H1 (cell line): Measurements from ENCODE around the gene ARID5A.

Source experiments
- CHD2 ChIP-seq: IDR thresholded peaks from 2 replicates; pipeline ENCODE4 v1.6.1; 2012; ENCODE audit warnings: low read length, improper control_type of control experiment
- CREB1 ChIP-seq: IDR thresholded peaks from 2 replicates; pipeline ENCODE4 v1.6.1; 2012; ENCODE audit warnings: inconsistent platforms
- E2F6 ChIP-seq: IDR thresholded peaks from 2 replicates; pipeline ENCODE4 v1.6.1; 2012; ENCODE audit warnings: inconsistent platforms
- JUND ChIP-seq: IDR thresholded peaks from 2 replicates; pipeline ENCODE4 v1.6.1; 2011; ENCODE audit warnings: mild to moderate bottlenecking, improper control_type of control experiment, low read length
- KDM5A ChIP-seq: fragments of 200-600 bp; IDR thresholded peaks from 2 replicates; pipeline ENCODE4 v1.7.1; 2012; ENCODE audit warnings: mild to moderate bottlenecking, low read length, inconsistent platforms, mixed read lengths
- POLR2A ChIP-seq, 2 experiments: IDR thresholded peaks; 1 replicate in 1 of 2; 2 replicates in 1 of 2; pipeline ENCODE4 v1.6.1; 2011; ENCODE audit warnings: low read depth in 2 of 2, low read length in 2 of 2, mild to moderate bottlenecking in 2 of 2; ENCODE audit errors: control extremely low read depth in 1 of 2
- RAD21 ChIP-seq, 2 experiments: IDR thresholded peaks in 1 of 2; conservative IDR thresholded peaks in 1 of 2; 2 replicates each; pipeline ENCODE4 v1.6.1; 2011; ENCODE audit warnings: low read depth in 2 of 2, low read length in 2 of 2, improper control_type of control experiment in 1 of 2, inconsistent platforms in 1 of 2, mild to moderate bottlenecking in 1 of 2, moderate library complexity in 1 of 2
- RFX5 ChIP-seq: IDR thresholded peaks from 2 replicates; pipeline ENCODE4 v1.6.1; 2011; ENCODE audit warnings: low read depth, low read length, improper control_type of control experiment, borderline replicate concordance
- TF ChIP-seq, protein P1 (sequence below), 3 experiments: IDR thresholded peaks; 1 replicate in 2 of 3; 2 replicates in 1 of 3; pipeline versions ENCODE4 v1.5.1 to v1.6.1; 2011; ENCODE audit warnings: low read length in 3 of 3, mild to moderate bottlenecking in 3 of 3, inconsistent platforms in 2 of 3, low read depth in 1 of 3, moderate library complexity in 1 of 3; ENCODE audit not compliant: insufficient read depth in 1 of 3; ENCODE audit errors: control extremely low read depth in 1 of 3

- TF ChIP-seq, protein P1, sequence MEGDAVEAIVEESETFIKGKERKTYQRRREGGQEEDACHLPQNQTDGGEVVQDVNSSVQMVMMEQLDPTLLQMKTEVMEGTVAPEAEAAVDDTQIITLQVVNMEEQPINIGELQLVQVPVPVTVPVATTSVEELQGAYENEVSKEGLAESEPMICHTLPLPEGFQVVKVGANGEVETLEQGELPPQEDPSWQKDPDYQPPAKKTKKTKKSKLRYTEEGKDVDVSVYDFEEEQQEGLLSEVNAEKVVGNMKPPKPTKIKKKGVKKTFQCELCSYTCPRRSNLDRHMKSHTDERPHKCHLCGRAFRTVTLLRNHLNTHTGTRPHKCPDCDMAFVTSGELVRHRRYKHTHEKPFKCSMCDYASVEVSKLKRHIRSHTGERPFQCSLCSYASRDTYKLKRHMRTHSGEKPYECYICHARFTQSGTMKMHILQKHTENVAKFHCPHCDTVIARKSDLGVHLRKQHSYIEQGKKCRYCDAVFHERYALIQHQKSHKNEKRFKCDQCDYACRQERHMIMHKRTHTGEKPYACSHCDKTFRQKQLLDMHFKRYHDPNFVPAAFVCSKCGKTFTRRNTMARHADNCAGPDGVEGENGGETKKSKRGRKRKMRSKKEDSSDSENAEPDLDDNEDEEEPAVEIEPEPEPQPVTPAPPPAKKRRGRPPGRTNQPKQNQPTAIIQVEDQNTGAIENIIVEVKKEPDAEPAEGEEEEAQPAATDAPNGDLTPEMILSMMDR (IDR thresholded peaks at IDR 0.05; ENCODE audit: control extremely low read depth in 1 of 3, insufficient read depth in 1 of 3, low read depth in 1 of 3, low read length in 3 of 3), result no peak
- no peak for TF ChIP-seq CREB1
- no peak for TF ChIP-seq RFX5
- TF ChIP-seq POLR2A (IDR thresholded peaks at IDR 0.05; ENCODE audit: control extremely low read depth in 1 of 2, low read depth in 2 of 2, low read length in 2 of 2), result no peak
- no peak for TF ChIP-seq JUND
- TF ChIP-seq CHD2, result no peak
- no peak for TF ChIP-seq KDM5A
- no peak for TF ChIP-seq E2F6
- TF ChIP-seq RAD21 (IDR thresholded peaks at IDR 0.05 in 1 of 2, conservative IDR thresholded peaks at IDR 0.05 in 1 of 2; ENCODE audit: low read depth in 2 of 2, low read length in 2 of 2), result no peak
These were observed 11.4 kb upstream of the ARID5A start for GRCh38 chr2:96525211-96525507.
